Measurements from ENCODE around the gene JPT1. TPM values are rescaled to one million over a fixed set of nuclear protein-coding genes. Genes with fewer than 3 reads are reported as not detected.

The JPT1 gene
- total RNA-seq, 3 donors from 2014 or later = 9.9 to 30.5 (median 24.9) TPM

DNA sequence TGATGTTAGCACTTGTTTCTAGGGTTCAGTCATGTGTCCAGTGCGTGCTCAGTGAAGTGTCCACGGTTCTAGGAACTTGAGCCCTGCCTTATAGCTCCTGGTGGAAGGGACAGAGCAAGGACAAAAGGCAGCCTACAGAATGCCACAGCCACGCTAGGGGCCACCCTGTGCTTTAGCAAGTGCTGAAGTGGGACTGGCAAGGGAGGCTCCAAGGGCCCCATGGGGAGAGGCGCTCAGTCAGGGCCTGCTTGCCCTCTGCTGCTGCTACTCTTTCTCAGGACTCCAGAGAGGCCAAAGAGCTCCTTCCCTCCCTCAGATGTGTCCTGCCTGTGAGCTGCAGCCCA lies 29.5 kb downstream of the JPT1 start:
- DNase-seq (ENCODE audit: low spot score in 2 of 2) = no peak
- Histone ChIP-seq H3K4me1 (no peaks in the 10 kb centered on the region), H3K36me3 (no peaks in the 10 kb centered on the region), H3K4me3 (no peak overlapping the region), H3K9me3 (no peaks in the 10 kb centered on the region), H3K27ac (peak overlapping the region in 1 of 2 donors; percentile 43), H3K27me3 (no peaks in the 10 kb centered on the region)
- intact Hi-C loops (cut with DNase I; ENCODE audit: low total_unique reads) = no loop called here
- TF ChIP-seq, protein P1, sequence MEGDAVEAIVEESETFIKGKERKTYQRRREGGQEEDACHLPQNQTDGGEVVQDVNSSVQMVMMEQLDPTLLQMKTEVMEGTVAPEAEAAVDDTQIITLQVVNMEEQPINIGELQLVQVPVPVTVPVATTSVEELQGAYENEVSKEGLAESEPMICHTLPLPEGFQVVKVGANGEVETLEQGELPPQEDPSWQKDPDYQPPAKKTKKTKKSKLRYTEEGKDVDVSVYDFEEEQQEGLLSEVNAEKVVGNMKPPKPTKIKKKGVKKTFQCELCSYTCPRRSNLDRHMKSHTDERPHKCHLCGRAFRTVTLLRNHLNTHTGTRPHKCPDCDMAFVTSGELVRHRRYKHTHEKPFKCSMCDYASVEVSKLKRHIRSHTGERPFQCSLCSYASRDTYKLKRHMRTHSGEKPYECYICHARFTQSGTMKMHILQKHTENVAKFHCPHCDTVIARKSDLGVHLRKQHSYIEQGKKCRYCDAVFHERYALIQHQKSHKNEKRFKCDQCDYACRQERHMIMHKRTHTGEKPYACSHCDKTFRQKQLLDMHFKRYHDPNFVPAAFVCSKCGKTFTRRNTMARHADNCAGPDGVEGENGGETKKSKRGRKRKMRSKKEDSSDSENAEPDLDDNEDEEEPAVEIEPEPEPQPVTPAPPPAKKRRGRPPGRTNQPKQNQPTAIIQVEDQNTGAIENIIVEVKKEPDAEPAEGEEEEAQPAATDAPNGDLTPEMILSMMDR (IDR thresholded peaks at IDR 0.05) = no peak
- no peak for TF ChIP-seq POLR2AphosphoS5 (IDR thresholded peaks at IDR 0.05)
- no peak for TF ChIP-seq POLR2A (IDR thresholded peaks at IDR 0.05)

DNA sequence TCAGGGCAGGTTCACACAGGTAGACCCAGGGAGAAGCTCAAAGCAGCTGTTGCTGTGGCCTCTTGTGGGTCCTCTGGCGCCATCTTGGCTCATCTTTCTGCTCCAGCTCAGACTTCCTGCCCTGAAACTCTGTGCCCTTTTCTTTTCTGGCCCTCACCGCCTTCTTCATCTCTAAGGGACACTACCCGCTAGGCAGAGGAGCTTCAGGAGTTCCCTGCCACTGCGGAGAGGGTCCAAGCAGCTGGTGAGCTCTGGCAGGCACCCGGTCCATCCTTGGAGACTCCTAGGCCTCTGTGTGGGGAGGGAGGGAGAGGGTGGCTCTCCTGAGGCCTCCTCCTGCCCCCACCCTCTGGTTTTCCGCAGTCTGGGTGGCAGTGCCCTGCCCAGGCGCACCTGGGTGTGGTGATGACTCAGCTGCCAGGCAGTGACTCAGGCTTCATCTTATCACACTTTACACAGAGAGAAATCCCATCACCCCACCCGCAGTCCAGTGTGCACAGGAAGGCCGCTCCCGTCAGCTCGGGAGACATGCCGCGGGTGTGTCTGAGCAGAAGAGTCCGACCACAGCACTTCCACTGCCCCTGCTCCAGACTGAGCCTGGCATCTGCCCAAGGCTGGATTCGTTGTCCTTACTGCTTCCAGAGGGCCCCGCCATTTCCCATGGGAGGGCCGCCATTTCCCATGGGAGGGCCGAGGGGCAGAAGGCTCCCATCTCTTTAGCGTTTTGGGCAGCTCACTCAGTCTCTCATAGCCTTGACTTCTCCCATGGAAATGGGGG lies 30.1 kb downstream of the JPT1 start:
- Histone ChIP-seq H3K9me3 (no peaks in the 10 kb centered on the region), H3K4me1 (no peaks in the 10 kb centered on the region), H3K4me3 (no peak overlapping the region), H3K27me3 (no peaks in the 10 kb centered on the region), H3K27ac (peak overlapping the region in 1 of 2 donors; percentile 43), H3K36me3 (no peaks in the 10 kb centered on the region)
- DNase-seq (ENCODE audit: low spot score in 2 of 2) = no peak
- intact Hi-C loops (cut with DNase I; ENCODE audit: low total_unique reads) = no loop called here
- TF ChIP-seq, protein P1 (IDR thresholded peaks at IDR 0.05) = no peak
- TF ChIP-seq POLR2A (IDR thresholded peaks at IDR 0.05) (no peak), POLR2AphosphoS5 (IDR thresholded peaks at IDR 0.05) (no peak)

GRCh38 chr17:75118307-75118706 lies 36.0 kb downstream of the JPT1 start:
- DNase-seq (ENCODE audit: low spot score in 2 of 2) = no peak
- Histone ChIP-seq H3K36me3 (no peaks in the 10 kb centered on the region), H3K4me3 (no peak overlapping the region), H3K9me3 (no peaks in the 10 kb centered on the region), H3K27me3 (no peaks in the 10 kb centered on the region), H3K4me1 (no peaks in the 10 kb centered on the region), H3K27ac (no peak overlapping the region)
- intact Hi-C loops (cut with DNase I; ENCODE audit: low total_unique reads) = loop anchor here (10.0 kb wide), 1 partner anchor 76 kb away; no protein-coding TSS in a partner anchor
- TF ChIP-seq, protein P1 (IDR thresholded peaks at IDR 0.05) = no peak
- TF ChIP-seq POLR2AphosphoS5 (IDR thresholded peaks at IDR 0.05) = no peak

DNA sequence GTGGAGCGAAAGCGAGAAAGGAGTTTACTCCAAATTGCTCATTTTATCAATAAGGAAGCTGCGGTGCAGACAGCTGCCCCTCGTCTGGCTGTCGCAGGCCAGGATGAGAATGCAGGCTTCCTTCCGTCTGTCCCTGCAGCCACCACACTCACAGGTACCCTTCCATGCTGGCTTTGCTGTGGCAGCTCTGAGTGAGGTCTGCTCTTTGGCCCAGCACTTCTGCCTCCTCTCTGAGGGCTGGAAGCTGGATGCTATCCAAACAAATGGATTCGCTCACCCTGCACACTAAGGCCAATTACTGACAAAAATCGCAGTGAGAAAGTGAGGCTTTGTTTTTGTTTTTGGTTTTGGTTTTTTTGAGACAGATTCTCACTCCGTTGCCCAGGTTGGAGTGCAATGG lies 37.6 kb downstream of the JPT1 start:
- Histone ChIP-seq H3K27ac (no peak overlapping the region), H3K27me3 (no peaks in the 10 kb centered on the region), H3K9me3 (no peaks in the 10 kb centered on the region), H3K4me1 (no peaks in the 10 kb centered on the region), H3K4me3 (no peak overlapping the region), H3K36me3 (no peaks in the 10 kb centered on the region)
- no peak for DNase-seq (ENCODE audit: low spot score in 2 of 2)
- TF ChIP-seq POLR2A (IDR thresholded peaks at IDR 0.05) = no peak
- TF ChIP-seq POLR2AphosphoS5 (IDR thresholded peaks at IDR 0.05) = no peak
- TF ChIP-seq, protein P1 (IDR thresholded peaks at IDR 0.05) = no peak
- intact Hi-C loops (cut with DNase I; ENCODE audit: low total_unique reads) = loop anchor here (10.0 kb wide), 1 partner anchor 78 kb away; no protein-coding TSS in a partner anchor

DNA sequence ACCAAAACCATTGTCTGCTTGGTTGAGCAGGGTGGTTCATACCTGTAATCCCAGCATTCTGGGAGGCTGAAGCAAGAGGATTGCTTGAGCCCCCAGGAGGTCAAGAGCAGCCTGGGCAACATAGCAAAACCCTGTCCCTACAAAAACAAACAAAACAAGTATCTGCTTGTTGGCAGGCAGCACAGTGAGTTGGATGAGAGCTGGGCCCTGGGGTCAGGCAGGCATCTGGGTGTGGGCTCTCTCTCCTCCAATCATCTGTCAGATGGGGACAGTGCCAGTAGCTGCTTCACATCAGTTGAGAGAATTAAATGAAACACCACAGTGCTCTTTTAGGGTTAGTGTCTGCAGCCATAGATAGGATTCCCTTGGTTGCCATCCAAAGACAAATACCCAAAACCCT lies 38.8 kb downstream of the JPT1 start:
- Histone ChIP-seq H3K27me3 (no peaks in the 10 kb centered on the region), H3K36me3 (no peaks in the 10 kb centered on the region), H3K9me3 (no peaks in the 10 kb centered on the region), H3K4me1 (no peaks in the 10 kb centered on the region), H3K4me3 (no peak overlapping the region), H3K27ac (no peak overlapping the region)
- intact Hi-C loops (cut with DNase I; ENCODE audit: low total_unique reads) = loop anchor here (10.0 kb wide), 1 partner anchor 79 kb away; no protein-coding TSS in a partner anchor
- TF ChIP-seq POLR2A (IDR thresholded peaks at IDR 0.05) (no peak), POLR2AphosphoS5 (IDR thresholded peaks at IDR 0.05) (no peak)
- TF ChIP-seq, protein P1 (IDR thresholded peaks at IDR 0.05) = no peak
- no peak for DNase-seq (ENCODE audit: low spot score in 2 of 2)
